Colon (tissue), 2 donors: ENCODE results near the gene VSIG10L.

Experiments
- FAIRE-seq: peaks from 2 replicates; lab custom pipeline; 2012; peaks lifted over from hg19 to GRCh38; lab: Jason Lieb, UNC
- donor health status: control.
- donor health status: control.

VSIG10L gene

DNA sequence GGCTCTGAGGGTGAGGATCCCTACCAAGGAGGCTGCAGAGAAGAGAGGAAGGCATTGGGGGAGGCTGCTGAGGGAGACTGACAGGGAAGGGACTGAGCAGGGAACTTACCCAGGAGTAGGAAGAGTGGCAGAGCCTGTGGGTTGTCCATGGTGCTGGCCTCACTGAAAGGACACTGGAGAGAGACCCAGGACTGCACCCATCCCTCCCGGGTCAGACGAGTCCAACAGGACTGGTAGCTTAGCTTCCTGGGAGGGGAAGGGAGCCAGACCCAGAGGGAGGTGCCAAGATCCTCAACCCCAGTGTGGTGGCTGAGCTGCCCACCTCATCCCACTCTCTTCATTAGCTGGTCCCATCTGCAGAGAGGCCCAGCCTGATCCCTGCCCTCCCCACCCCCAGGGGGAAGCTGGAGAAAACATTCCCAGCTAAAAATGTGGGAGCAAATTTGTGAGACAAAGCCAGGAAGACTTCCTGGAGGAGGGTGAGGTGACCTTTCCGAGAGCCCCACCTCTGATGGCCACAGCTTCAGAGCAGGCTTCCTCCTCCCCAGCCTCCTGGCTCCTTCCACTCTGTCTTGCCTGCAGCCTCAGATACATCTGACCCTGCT is at the start of gene VSIG10L:
Gene VSIG10L (minus strand): TSS at position 164 of the 605 bp plus-strand sequence. CDS start 15 bp downstream, at position 149.
- no peak for FAIRE-seq

DNA sequence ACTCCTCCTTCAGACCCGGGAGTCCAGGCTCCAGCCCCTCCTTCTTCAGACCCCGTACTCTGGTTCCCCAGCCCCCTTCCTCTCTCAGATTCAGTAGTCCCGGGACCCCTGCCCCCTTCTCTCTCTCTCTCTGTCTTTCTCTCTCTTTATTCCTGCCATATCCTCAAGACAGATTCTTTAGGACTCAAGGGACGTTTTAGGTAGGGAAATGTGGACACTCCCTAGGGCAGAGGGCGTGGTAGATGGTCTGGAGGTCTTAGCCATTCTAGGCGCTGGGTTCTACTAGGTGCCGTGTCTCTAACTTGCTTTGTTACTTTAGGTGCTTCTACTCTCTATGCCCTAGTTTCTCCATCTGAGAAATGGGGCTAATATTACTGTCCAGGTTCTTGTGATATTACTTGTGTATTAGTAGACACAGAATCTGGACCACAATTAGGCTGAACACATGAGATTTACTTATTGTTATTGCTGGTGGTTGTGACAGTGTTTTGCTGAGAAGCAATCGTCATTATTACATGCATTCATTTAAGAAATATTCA is 49.2 kb upstream of the VSIG10L start:
- FAIRE-seq = no peak

GRCh38 chr19:51389143-51389542 is 47.2 kb upstream of the VSIG10L start:
- FAIRE-seq = no peak

DNA sequence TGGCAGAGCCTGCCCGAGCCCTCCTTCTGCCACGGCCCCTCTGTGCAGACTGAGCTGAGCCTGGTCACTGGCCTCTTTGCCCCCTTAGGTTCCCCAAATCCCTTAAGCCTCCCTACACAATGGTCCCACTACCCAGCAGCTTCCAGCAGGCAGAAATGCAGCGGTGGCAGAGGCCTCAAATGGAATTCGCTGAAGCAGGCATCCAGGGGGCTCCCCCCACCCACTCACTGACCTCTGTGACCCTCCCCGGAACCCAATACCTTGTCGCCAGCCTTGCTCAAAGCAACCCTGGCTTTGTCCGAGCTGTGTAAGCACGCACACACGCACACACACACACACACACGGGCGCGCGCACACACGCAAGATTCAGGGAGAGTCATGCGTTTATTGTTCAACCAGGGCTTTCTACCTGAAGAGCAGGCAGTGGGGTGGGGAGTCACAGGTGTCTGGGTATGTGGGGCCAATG is 46.0 kb upstream of the VSIG10L start, which contains the start of gene LIM2:
Gene LIM2 (minus strand): TSS at position 51 of the 466 bp plus-strand sequence. CDS start 531 bp downstream, outside the sequence.
- no peak for FAIRE-seq

DNA sequence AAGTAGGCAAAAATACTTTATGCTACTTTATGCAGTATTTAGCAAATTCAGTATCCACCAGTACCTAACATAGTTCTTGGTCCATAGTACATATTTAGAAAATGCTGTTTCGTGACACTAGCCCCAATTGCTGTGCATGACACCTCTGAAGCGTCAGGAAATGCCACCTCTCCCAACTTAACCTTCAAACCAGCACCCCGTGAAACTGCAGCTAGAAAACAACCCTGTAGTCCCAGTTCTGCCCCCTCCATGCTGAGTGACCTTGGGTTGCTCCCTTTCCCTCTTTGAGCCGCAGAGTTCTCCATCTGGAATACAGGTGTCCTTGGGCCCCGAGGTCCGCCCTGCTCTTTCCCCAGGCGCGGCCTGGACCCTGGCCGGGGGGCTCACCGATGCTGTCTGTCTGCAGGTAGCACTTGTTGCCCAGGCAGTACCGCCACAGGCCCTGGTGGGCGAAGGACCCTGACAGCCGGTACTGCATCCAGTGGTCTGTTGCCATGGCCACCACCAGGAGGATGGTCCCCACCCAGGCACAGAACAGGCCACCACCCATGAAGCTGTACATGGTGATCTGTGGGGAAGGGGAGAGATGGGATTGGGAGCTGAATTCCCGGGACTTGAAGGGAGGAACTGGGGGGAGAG is 45.1 kb upstream of the VSIG10L start:
- FAIRE-seq = no peak

- no peak for FAIRE-seq
Measured at GRCh38 chr19:51382004-51382403, 40.1 kb upstream of the VSIG10L start.

GRCh38 chr19:51380379-51380778 is 38.4 kb upstream of the VSIG10L start:
- no peak for FAIRE-seq

- no peak for FAIRE-seq
Measured at GRCh38 chr19:51377422-51377821, 35.5 kb upstream of the VSIG10L start.

GRCh38 chr19:51375504-51376221 is 33.7 kb upstream of the VSIG10L start:
- no peak for FAIRE-seq

- FAIRE-seq = no peak
Measured at GRCh38 chr19:51372649-51373504, 30.9 kb upstream of the VSIG10L start, which contains the start of gene NKG7. NKG7 (minus strand) TSS chr19:51372654; CDS start chr19:51372535, 119 bp downstream.

- no peak for FAIRE-seq
Measured at GRCh38 chr19:51372021-51372648, 30.2 kb upstream of the VSIG10L start.

DNA sequence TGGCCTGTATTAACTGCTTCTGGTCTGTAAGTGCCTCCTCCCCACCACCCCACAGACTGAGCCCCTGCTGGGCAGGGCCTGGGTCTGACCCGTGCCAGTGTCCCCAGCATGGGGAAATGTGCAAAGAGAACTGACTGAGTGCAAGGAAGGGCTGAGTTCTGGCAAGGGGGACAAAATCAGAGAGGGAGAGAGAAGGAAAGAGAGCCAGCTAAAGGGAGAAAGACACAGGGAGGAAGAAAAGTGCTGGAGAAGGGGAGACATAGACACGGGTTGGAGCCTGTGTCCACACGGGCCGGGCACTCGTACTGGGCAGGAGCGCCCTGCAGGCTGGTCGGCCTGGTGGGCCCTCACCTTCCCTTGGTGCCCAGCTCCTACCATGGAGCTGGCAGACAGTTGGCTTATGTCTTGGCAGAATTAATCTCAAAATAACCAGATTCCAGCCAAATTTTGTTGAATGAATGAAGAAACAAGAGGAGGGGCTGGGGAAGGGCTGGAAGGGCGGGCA is 29.3 kb upstream of the VSIG10L start:
- FAIRE-seq = no peak

GRCh38 chr19:51370230-51370629 is 28.3 kb upstream of the VSIG10L start:
- no peak for FAIRE-seq

- no peak for FAIRE-seq
Measured at GRCh38 chr19:51368366-51369282, 26.7 kb upstream of the VSIG10L start, which contains the start of gene CLDND2. CLDND2 (minus strand) TSS chr19:51369003; CDS start chr19:51368577, 426 bp downstream.

DNA sequence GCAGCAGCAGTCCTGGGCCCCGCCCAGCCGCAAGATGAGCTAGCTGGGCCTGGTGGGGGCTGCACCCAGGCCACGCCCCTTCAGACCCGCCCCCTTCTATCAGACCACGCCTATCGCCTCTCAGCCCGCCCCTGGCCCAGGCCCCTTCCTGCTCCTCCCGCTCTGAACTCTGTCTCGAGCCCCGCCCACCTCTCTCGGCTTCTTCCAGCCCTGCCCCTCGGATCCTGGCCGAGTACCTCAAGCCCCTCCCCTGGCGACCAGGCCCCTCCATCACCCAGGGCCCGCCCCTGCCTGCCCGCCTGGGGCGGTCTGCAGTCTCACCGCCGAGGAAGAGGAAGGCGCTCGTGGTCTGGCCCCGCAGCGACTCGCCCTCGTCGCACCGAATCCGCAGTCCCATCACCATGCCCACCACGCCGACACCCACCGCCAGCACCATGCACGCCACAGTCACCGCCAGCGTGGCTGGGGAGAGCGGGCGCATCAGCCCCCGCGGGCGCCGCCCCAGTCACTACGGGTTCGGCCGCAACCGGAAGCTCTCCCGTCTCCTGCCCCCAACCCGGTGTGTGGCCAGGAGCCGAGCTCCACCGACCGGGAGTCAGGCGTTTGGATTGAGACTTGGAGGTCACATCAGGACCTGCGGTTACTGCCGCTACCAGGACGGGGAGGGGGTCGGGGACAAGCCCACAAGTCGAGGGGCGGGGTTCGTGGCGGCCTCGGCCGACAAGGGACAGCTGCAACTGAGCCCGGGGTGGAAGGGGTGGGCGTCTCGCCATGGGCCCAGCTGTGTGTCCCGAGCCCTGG is 25.8 kb upstream of the VSIG10L start:
- FAIRE-seq = no peak

DNA sequence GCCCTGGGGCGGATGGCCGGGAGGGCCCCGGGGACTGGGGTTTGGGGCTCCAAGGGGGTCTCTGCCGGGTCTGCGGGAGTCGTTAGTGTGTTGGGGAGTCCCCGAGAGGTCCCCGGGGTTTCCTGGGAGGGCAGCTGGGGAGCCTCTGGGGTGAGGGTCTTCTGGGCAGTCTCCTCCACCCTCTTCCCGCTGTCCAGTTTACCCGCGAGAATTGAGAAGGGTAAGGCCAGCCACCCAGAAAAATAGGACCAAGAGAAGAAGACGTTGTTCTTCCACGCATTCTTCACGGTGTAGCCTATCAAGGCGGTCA is 25.3 kb upstream of the VSIG10L start:
- no peak for FAIRE-seq

DNA sequence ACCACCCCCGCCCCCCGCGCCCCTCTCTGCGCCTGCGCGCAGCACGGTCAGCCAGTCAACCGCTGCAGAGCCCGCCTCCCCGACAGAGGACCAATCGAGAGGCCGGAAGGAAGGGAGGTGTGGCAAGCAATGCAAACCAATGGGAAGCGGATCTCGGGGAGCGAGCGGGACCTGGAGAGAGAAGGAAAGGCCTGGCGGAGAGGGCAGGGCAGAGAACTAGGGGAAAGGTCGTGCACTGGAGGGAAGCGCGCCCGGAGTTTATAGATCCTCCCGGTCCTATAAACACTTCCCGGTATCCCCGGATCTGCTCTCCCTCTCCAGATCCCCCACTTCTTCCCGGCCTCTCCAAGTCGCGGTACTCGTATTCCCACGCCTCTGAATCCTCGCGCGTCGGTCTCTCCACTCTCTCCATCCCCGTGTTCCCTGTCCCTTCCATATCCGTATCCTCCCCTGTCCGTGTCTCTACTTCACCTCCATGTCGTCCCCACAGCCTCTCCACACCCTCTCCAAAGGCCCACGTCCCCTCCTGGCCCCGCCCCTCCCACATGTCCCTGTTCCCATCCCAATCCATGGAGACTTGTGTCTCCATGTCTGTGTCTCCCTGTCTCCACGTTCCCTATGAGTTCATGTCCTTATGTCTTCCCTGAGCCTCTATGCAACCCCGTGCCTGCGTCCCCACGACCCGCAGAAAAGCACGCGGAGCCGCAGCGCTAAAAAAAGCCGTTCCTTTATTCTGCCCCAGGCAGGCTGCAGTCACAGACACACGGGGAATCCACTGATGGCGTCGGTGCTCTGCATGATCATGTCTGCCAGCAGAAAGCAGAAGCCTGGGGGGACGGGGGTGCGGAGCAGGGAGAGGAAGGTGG is 24.7 kb upstream of the VSIG10L start:
- FAIRE-seq = no peak

GRCh38 chr19:51365965-51366388 is 24.0 kb upstream of the VSIG10L start, which contains the start of gene ETFB:
ETFB (minus strand) TSS chr19:51366388; CDS start chr19:51366326, 62 bp downstream.
- FAIRE-seq = no peak
